Motor neuron (in vitro differentiated cells): Measurements from ENCODE around the gene GPC6. TPM values are rescaled to one million over a fixed set of nuclear protein-coding genes. Genes with fewer than 3 reads are reported as not detected.

Experiments used
- ATAC-seq, 8 experiments: fragments of 200-7000 bp; cut with Tn5 transposase; replicated peaks in 6 of 8; 2 replicates each; pipeline ENCODE4 v1.8.0; 2021; ENCODE audit warnings: mild to moderate bottlenecking in 8 of 8, moderate library complexity in 8 of 8
- H3K27ac ChIP-seq, 2 donors: fragments of 250-450 bp; sonication (Bioruptor Pico); 2 replicates each; pipeline ENCODE4 v1.9.0; 2021; ENCODE audit warnings: antibody characterized with exemption in 2 of 2, mild to moderate bottlenecking in 2 of 2, moderate library complexity in 1 of 2
- H3K4me1 ChIP-seq, 2 donors: fragments of 250-450 bp; sonication (Bioruptor Pico); replicated peaks in 1 of 2; 2 replicates each; pipeline ENCODE4 v1.6.1; 2021; ENCODE audit warnings: antibody characterized with exemption in 2 of 2, mild to moderate bottlenecking in 2 of 2, moderate library complexity in 1 of 2
- H3K4me3 ChIP-seq, 5 donors: fragments of 250-450 bp; sonication (Bioruptor Pico); 2 replicates each; pipeline ENCODE4 v1.9.0; 2021; ENCODE audit warnings: antibody characterized with exemption in 5 of 5, mild to moderate bottlenecking in 5 of 5, moderate library complexity in 4 of 5
- WGBS, 10 experiments: fragments of 450-650 bp; shearing (Covaris generic); methylation state at CpG; one replicate each; pipeline ENCODE4 v1.0.0; 2022; 5-methylcytosine and 5-hydroxymethylcytosine counted together
- in situ Hi-C, 9 experiments: fragments of 400-800 bp; cut with MboI; loops; one replicate each; pipeline ENCODE4 v1.15.0; 2021; ENCODE audit warnings: low sequenced_read_pairs in 9 of 9, low pct_unique_long_range_greater_than_20kb in 2 of 9; ENCODE audit not compliant: unreplicated experiment in 9 of 9
- total RNA-seq, 8 experiments: library from RNA; unstranded; fragments of 300-600 nt; gene quantifications; 2 replicates each; pipeline versions ENCODE4 v1.2.3 to v1.2.4, GENCODE V29; 2022

Gene GPC6
- total RNA-seq, 8 experiments from 2014 or later: 1.8 to 52.4 (median 15.5) TPM

GRCh38 chr13:93589788-93590187, 363.2 kb downstream of the GPC6 start:
- Histone ChIP-seq H3K4me1 (no peaks in the 10 kb centered on the region), H3K27ac (no peak overlapping the region), H3K4me3 (no peak overlapping the region)
- ATAC-seq: peak in 2 of 8 experiments; percentile 18 to 28
- in situ Hi-C loops: no loop called here

GRCh38 chr13:93603043-93603442, 376.4 kb downstream of the GPC6 start:
- peak in 3 of 8 experiments; percentile 85 to 99 (median 99) for ATAC-seq

GRCh38 chr13:93614776-93615175, 388.2 kb downstream of the GPC6 start:
- WGBS, 10 experiments: 14 to 100% (median 83%) methylated on average over 1 of the region's 1 CpG; no CpG with 5 or more reads in 2 of the 10 experiments
- in situ Hi-C loops: no loop called here
- no peak overlapping the region for H3K27ac ChIP-seq
- peaks cover 0 to 4% of the 10 kb centered on the region in 2 donors for H3K4me1 ChIP-seq
- no peak overlapping the region for H3K4me3 ChIP-seq
- peak in 4 of 8 experiments; percentile 39 to 64 (median 44) for ATAC-seq

More at GRCh38 chr13:93603043-93603442, 376.4 kb downstream of the GPC6 start:
- WGBS, 10 experiments: 0 to 100% (median 80%) methylated on average over 1 to 2 of the region's 2 CpGs; no CpG with 5 or more reads in 3 of the 10 experiments
- no peak overlapping the region for H3K4me3 ChIP-seq
- peaks cover 0 to 3% of the 10 kb centered on the region in 2 donors for H3K4me1 ChIP-seq
- in situ Hi-C loops: no loop called here
- no peak overlapping the region for H3K27ac ChIP-seq

- peak in 1 of 8 experiments; percentile 11 for ATAC-seq
- WGBS, 10 experiments: 0 to 100% (median 60%) methylated on average over 1 to 2 of the region's 2 CpGs; no CpG with 5 or more reads in 1 of the 10 experiments
- in situ Hi-C loops: no loop called here
- H3K27ac ChIP-seq: no peak overlapping the region
- peaks cover 0 to 6% of the 10 kb centered on the region in 2 donors for H3K4me1 ChIP-seq
- H3K4me3 ChIP-seq: no peak overlapping the region
These were observed 393.7 kb downstream of the GPC6 start for GRCh38 chr13:93620181-93620765.

GRCh38 chr13:93621051-93621450, 394.4 kb downstream of the GPC6 start:
- Histone ChIP-seq H3K4me1 (peaks cover 0 to 6% of the 10 kb centered on the region in 2 donors), H3K27ac (no peak overlapping the region), H3K4me3 (no peak overlapping the region)
- 55 to 100% (median 100%) methylated on average over 1 to 2 of the region's 2 CpGs; no CpG with 5 or more reads in 3 of the 10 experiments for WGBS, 10 experiments
- ATAC-seq: no peak
- in situ Hi-C loops: no loop called here

- no peak overlapping the region for H3K27ac ChIP-seq
- ATAC-seq: no peak
- in situ Hi-C loops: no loop called here
- H3K4me1 ChIP-seq: peaks cover 0 to 6% of the 10 kb centered on the region in 2 donors
- H3K4me3 ChIP-seq: no peak overlapping the region
These were observed 395.4 kb downstream of the GPC6 start for GRCh38 chr13:93621966-93622365.

GRCh38 chr13:93624311-93624777, 397.7 kb downstream of the GPC6 start:
- in situ Hi-C loops: no loop called here
- no peak overlapping the region for H3K4me3 ChIP-seq
- 0 to 83% (median 22%) methylated on average over 1 to 2 of the region's 2 CpGs; no CpG with 5 or more reads in 1 of the 10 experiments for WGBS, 10 experiments
- peak in 1 of 8 experiments; percentile 36 for ATAC-seq
- peaks cover 0 to 6% of the 10 kb centered on the region in 2 donors for H3K4me1 ChIP-seq
- no peak overlapping the region for H3K27ac ChIP-seq

- 90 to 100% (median 100%) methylated on average over 1 of the region's 1 CpG; no CpG with 5 or more reads in 7 of the 10 experiments for WGBS, 10 experiments
- no peak for ATAC-seq
- Histone ChIP-seq H3K4me1 (peaks cover 0 to 3% of the 10 kb centered on the region in 2 donors), H3K4me3 (no peak overlapping the region), H3K27ac (no peak overlapping the region)
- in situ Hi-C loops: no loop called here
These were observed 398.9 kb downstream of the GPC6 start for GRCh38 chr13:93625536-93625935.

- ATAC-seq: peak in 4 of 8 experiments; percentile 20 to 97 (median 93)
- Histone ChIP-seq H3K27ac (no peak overlapping the region), H3K4me3 (no peak overlapping the region), H3K4me1 (peaks cover 0 to 3% of the 10 kb centered on the region in 2 donors)
- WGBS, 10 experiments: 0 to 100% (median 24%) methylated on average over 1 to 2 of the region's 2 CpGs; no CpG with 5 or more reads in 2 of the 10 experiments
- in situ Hi-C loops: no loop called here
These were observed 401.7 kb downstream of the GPC6 start for GRCh38 chr13:93628136-93628797.

GRCh38 chr13:93635616-93636032, 409.0 kb downstream of the GPC6 start:
- WGBS, 10 experiments: 0 to 69% (median 17%) methylated on average over 1 to 3 of the region's 4 CpGs; no CpG with 5 or more reads in 3 of the 10 experiments
- no peak overlapping the region for H3K4me3 ChIP-seq
- H3K4me1 ChIP-seq: no peaks in the 10 kb centered on the region
- in situ Hi-C loops: no loop called here
- ATAC-seq: peak in 4 of 8 experiments; percentile 19 to 58 (median 32)
- H3K27ac ChIP-seq: no peak overlapping the region

GRCh38 chr13:93637852-93638251, 411.2 kb downstream of the GPC6 start:
- Histone ChIP-seq H3K27ac (no peak overlapping the region), H3K4me1 (no peaks in the 10 kb centered on the region), H3K4me3 (no peak overlapping the region)
- no peak for ATAC-seq
- WGBS, 10 experiments: 70 to 100% (median 100%) methylated on average over 1 to 2 of the region's 2 CpGs
- in situ Hi-C loops: no loop called here

GRCh38 chr13:93640452-93640851, 413.8 kb downstream of the GPC6 start:
- no CpG with 5 or more reads among the region's 1 CpG for WGBS, 10 experiments
- H3K4me1 ChIP-seq: peaks cover 0 to 2% of the 10 kb centered on the region in 2 donors
- no peak overlapping the region for H3K27ac ChIP-seq
- in situ Hi-C loops: no loop called here
- no peak for ATAC-seq
- H3K4me3 ChIP-seq: no peak overlapping the region

GRCh38 chr13:93646245-93646644, 419.6 kb downstream of the GPC6 start:
- Histone ChIP-seq H3K4me1 (peaks cover 0 to 2% of the 10 kb centered on the region in 2 donors), H3K4me3 (no peak overlapping the region), H3K27ac (no peak overlapping the region)
- in situ Hi-C loops: no loop called here
- 72 to 100% (median 91%) methylated on average over 1 to 7 of the region's 7 CpGs; no CpG with 5 or more reads in 1 of the 10 experiments for WGBS, 10 experiments
- no peak for ATAC-seq
